Measurements from ENCODE around the gene RPL12. TPM values are rescaled to one million over a fixed set of nuclear protein-coding genes. Genes with fewer than 3 reads are reported as not detected.

The RPL12 gene
- total and polyA plus RNA-seq, 9 of the 15 experiments (the other 6 are each of a cell fraction or from before 2014, with no cell fraction given) = 1,614 to 4,558 (median 2,531) TPM

- peak in 1 of 2 experiments; percentile 56 for TF ChIP-seq AFF1 (IDR thresholded peaks at IDR 0.05; ENCODE audit: low read depth in 1 of 2, partially characterized antibody in 2 of 2)
- no peak; the same call in 1 of the 2 replicates for TF ChIP-seq ZNF395 (CRISPR knock-in tag; IDR thresholded peaks at IDR 0.05)
- TF ChIP-seq CLOCK (CRISPR knock-in tag; IDR thresholded peaks at IDR 0.05; ENCODE audit: borderline replicate concordance) = no peak
- TF ChIP-seq CXXC5 (CRISPR knock-in tag; IDR thresholded peaks at IDR 0.05) = peak; percentile 81
- TF ChIP-seq KAT7 (CRISPR knock-in tag; IDR thresholded peaks at IDR 0.05; ENCODE audit: borderline replicate concordance) = peak; percentile 89; the same call in 1 of the 2 replicates
- TF ChIP-seq FOXP1 (CRISPR knock-in tag; IDR thresholded peaks at IDR 0.05) = peak; percentile 89; the same call in 1 of the 2 replicates
- TF ChIP-seq JUN (IDR thresholded peaks at IDR 0.05; ENCODE audit: borderline replicate concordance, low read depth, low read length) = peak; percentile 75
- TF ChIP-seq JUN (CRISPR knock-in tag; IDR thresholded peaks at IDR 0.05; ENCODE audit: borderline replicate concordance) = no peak
- TF ChIP-seq HMBOX1 (IDR thresholded peaks at IDR 0.05) = peak; percentile 86
- no peak for TF ChIP-seq HIVEP1 (CRISPR knock-in tag; IDR thresholded peaks at IDR 0.05)
- TF ChIP-seq ZFP91 (CRISPR knock-in tag; IDR thresholded peaks at IDR 0.05) = no peak
- peak; percentile 41; the same call in 1 of the 2 replicates for TF ChIP-seq PKNOX1 (IDR thresholded peaks at IDR 0.05)
- TF ChIP-seq MIER1 (IDR thresholded peaks at IDR 0.05; ENCODE audit: low read depth) = no peak
- TF ChIP-seq CSDE1 (IDR thresholded peaks at IDR 0.05) = peak in 1 of 2 experiments; percentile 85; a peak in 2 of 4 replicates
Measured at GRCh38 chr9:127450830-127451607, at the start of gene RPL12, which contains the start of gene LRSAM1 (continued).

Data from K562 (cell line).